ENCODE results near the gene PEG3. TPM values are rescaled to one million over a fixed set of nuclear protein-coding genes. Genes with fewer than 3 reads are reported as not detected.

The PEG3 gene
- total RNA-seq, 1 experiment from 2014 or later: 1.6 TPM

Other genes starting within 250 kb of the PEG3 start
- 8.8 and 14.2 TPM in 2 replicates for gene ZNF71, start 245.4 kb downstream of the PEG3 start, total RNA-seq (2014; rRNA removed)
- 0.29 TPM in 1 of 2 replicates, not detected in the other for gene SMIM17, start 197.6 kb downstream of the PEG3 start, total RNA-seq (2014; rRNA removed)
- gene ZNF835, start 169.0 kb downstream of the PEG3 start, total RNA-seq (2014; rRNA removed): not detected in 2 replicates
- gene ZIM2, start within 50 bp of the PEG3 start, total RNA-seq (2014; rRNA removed): not detected in 2 replicates

Measured in PC-3 (cell line).